GM12801 (cell line): ENCODE measurements around the gene UPK3BL2.
"Not testable (repeated sequence)": the region's sequence is repeated elsewhere in the genome, so short reads cannot be mapped to it uniquely, and the experiment has no call there.

Experiments used
- TF ChIP-seq, protein P1 (sequence below): IDR thresholded peaks from one replicate; pipeline ENCODE4 v1.5.1; 2011; ENCODE audit warnings: control low read depth; ENCODE audit not compliant: insufficient read length; ENCODE audit errors: extremely low read depth

The UPK3BL2 gene, protein sequence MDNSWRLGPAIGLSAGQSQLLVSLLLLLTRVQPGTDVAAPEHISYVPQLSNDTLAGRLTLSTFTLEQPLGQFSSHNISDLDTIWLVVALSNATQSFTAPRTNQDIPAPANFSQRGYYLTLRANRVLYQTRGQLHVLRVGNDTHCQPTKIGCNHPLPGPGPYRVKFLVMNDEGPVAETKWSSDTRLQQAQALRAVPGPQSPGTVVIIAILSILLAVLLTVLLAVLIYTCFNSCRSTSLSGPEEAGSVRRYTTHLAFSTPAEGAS

DNA sequence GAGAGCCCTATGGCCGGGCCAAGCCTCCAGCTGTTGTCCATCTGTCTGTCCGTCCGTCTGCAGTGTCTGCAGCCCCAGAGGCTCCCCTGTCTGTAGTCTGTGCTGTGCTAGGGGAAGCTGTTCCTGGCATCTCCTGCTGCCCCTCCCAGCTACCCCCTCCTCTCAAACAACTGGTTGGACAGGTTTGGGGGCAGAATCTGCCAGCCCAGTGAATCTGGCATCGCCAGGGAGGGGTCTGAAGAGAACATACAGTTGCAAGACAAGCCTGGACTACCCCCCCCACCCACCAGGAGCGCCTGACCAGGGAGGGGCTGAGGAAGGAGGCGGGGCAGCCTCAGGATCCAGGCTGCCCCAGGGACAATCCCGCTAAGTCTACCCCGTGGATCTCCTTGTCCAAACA is at the start of gene UPK3BL2:
TSS of gene UPK3BL2 (minus strand) at position 101 of the 400 bp plus-strand sequence. CDS start at position 41, 60 bp downstream.
- TF ChIP-seq, protein P1, sequence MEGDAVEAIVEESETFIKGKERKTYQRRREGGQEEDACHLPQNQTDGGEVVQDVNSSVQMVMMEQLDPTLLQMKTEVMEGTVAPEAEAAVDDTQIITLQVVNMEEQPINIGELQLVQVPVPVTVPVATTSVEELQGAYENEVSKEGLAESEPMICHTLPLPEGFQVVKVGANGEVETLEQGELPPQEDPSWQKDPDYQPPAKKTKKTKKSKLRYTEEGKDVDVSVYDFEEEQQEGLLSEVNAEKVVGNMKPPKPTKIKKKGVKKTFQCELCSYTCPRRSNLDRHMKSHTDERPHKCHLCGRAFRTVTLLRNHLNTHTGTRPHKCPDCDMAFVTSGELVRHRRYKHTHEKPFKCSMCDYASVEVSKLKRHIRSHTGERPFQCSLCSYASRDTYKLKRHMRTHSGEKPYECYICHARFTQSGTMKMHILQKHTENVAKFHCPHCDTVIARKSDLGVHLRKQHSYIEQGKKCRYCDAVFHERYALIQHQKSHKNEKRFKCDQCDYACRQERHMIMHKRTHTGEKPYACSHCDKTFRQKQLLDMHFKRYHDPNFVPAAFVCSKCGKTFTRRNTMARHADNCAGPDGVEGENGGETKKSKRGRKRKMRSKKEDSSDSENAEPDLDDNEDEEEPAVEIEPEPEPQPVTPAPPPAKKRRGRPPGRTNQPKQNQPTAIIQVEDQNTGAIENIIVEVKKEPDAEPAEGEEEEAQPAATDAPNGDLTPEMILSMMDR = not testable (repeated sequence)

DNA sequence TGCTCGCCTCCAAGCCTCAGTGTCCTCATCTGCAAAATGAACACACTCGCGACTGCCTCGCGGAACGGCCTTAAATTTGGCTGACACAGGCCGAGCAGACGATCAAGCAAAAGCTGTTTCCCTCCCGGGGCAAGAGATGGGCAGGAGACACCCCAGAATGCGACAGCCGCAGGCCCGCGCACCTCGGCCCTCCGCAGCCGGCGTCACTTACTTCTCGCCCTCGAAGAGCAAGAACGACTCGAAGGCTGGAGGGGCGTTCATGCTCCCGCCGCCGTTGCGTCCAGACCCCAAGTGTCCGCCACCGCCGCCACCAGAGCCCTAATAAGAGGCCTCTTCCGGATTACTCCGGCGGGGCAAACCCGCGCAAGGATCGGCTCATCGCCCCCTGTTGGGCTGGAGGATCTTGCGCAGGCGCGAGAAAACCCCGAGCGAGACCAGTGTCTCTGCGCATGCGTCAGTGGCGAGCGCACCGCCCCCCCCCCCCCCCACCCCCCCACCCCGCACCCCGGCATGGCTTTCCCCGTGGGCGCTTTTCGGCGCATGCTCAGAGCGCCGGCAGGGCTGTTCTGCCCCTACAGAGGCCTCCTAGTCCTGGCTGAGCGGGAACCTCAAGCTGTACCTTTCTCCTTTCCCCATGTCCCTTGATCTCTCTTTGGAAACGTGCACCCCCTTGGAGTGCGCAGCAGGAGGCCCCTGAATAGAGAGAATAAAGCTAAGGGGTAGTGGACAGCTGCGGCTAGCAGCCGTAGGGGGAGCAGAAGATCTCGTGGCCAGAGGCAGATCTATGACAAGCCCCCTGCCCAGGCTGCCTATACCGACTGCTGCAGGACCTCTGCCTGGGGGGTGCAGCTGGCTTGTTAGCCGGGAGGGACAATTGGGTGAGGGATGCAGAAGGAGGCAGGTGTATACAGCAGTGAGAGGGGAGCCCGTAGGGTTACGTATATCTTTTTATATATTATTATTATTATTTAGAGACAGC is 29.1 kb upstream of the UPK3BL2 start, which contains the start of gene POLR2J3:
TSS of gene POLR2J3 (minus strand) at position 323 of the 979 bp plus-strand sequence. CDS start at position 261, 62 bp downstream.
- TF ChIP-seq, protein P1 = not testable (repeated sequence)

DNA sequence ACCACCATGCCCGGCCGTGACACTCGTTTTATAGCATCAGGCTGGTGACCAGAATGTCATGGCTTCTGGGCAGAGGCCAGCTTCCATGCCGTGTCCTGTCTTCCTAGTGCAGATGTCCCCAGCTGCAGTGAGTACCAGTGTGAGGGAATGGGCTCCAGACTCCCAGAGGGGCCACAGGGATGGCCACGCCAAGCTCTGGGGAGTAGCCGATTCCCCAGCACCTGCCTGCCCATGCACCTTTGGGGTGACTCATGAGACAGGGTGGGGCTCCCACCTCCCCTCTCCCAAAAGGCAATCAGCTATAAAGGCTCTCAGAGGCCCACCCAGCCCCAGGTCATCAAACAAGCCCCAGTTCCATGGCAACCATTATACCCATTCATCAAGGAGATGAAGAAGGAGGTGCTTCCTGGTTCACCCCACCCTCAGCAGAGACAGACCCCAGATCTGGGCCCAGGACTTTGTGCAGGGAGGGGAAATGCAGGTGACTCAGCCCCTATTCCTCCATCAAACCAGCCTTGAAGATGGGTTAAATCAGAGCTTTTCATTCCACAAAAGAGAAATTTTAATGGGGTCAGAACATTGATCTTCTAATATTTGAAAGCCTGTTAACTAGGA is 7.4 kb upstream of the UPK3BL2 start, which contains the start of gene SPDYE2:
TSS of gene SPDYE2 (plus strand) at position 419 of the 615 bp plus-strand sequence. CDS start 2,030 bp downstream, outside the sequence.
- TF ChIP-seq, protein P1 = not testable (repeated sequence)

DNA sequence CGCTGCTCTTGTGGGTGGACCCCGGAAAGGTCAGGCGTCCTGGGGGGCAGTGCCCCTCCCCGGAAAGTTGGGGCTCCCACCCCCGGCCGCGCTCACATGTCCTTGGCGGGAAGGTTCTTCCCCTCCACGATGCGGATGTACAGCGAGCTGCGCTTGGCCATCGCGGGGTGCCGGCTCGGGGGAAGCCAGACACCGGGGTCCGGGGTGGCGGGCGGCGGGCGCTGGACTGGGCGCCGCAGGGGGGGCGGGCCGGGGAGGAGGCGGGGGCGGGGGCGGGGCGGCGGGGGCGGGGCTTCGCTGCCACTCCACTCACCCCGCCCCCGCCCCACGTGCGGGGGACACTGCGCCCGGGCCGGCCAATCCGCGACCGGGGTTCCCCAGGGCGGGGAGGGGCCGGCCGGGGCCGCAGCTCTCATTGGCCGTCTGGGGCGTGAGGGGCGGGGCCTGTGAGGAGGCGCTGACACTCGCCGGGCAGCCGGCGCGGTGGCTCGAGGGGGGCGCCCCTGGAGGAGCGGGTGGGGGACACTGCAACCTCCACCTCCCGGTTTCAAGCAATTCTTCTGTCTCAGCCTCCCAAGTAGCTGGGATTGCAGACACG is 25.8 kb downstream of the UPK3BL2 start, which contains the start of gene RASA4B:
TSS of gene RASA4B (minus strand) at position 228 of the 598 bp plus-strand sequence. CDS start at position 161, 67 bp downstream.
- TF ChIP-seq, protein P1 = not testable (repeated sequence)
